AG09309 (cell line): Measurements from ENCODE around the gene RPL34.
A peak's percentile ranks its signal among the peaks of the same experiment; 100 is the strongest.

Experiments used
- DNase-seq: peaks from one replicate; pipeline ENCODE4 v3.0.0-alpha.2; 2010; ENCODE audit warnings: low read depth
- H3K4me3 ChIP-seq: 2 replicates; pipeline ENCODE4 v1.5.1; 2011; ENCODE audit warnings: mild to moderate bottlenecking, low read depth, low read length, moderate library complexity; ENCODE audit not compliant: control insufficient read depth
- CTCF ChIP-seq: IDR thresholded peaks from 2 replicates; pipeline ENCODE4 v1.5.1; 2011; ENCODE audit warnings: mild to moderate bottlenecking, low read depth, low read length, inconsistent platforms; ENCODE audit not compliant: insufficient read depth, control insufficient read depth; ENCODE audit errors: missing control alignments

RPL34 gene

GRCh38 chr4:108622022-108622421 lies 1.6 kb downstream of the RPL34 start:
- no peak for DNase-seq
- no peak for TF ChIP-seq CTCF
- peak overlapping the region; percentile 84; the same call in 1 of the 2 replicates for H3K4me3 ChIP-seq

GRCh38 chr4:108622828-108623227 lies 2.5 kb downstream of the RPL34 start:
- no peak for TF ChIP-seq CTCF
- H3K4me3 ChIP-seq, result no peak overlapping the region
- no peak for DNase-seq

GRCh38 chr4:108624263-108625056 lies 4.1 kb downstream of the RPL34 start:
- no peak overlapping the region for H3K4me3 ChIP-seq
- no peak for TF ChIP-seq CTCF
- no peak for DNase-seq

GRCh38 chr4:108626056-108626455 lies 5.7 kb downstream of the RPL34 start:
- H3K4me3 ChIP-seq, result no peak overlapping the region
- no peak for DNase-seq
- TF ChIP-seq CTCF, result no peak

- no peak for DNase-seq
- TF ChIP-seq CTCF, result no peak
- H3K4me3 ChIP-seq, result no peak overlapping the region
Measured at GRCh38 chr4:108628411-108628810, 8.0 kb downstream of the RPL34 start.

GRCh38 chr4:108635070-108635655 lies 14.8 kb downstream of the RPL34 start:
- no peak for DNase-seq
- no peak for TF ChIP-seq CTCF

More at GRCh38 chr4:108635070-108635655, 14.8 kb downstream of the RPL34 start:
- no peak overlapping the region for H3K4me3 ChIP-seq
